Measurements from ENCODE around the gene ELOVL7. TPM values are rescaled to one million over a fixed set of nuclear protein-coding genes. Genes with fewer than 3 reads are reported as not detected.
"Not testable (repeated sequence)": the region's sequence is repeated elsewhere in the genome, so short reads cannot be mapped to it uniquely, and the experiment has no call there.

The ELOVL7 gene
- total and polyA plus RNA-seq, 4 donors, result 0.21 to 2.3 (median 0.76) TPM

GRCh38 chr5:60712950-60713349 is 131.1 kb downstream of the ELOVL7 start (continued):
- TF ChIP-seq ZBTB33 (IDR thresholded peaks at IDR 0.05), result no peak
- no peak for TF ChIP-seq HNF4A (conservative IDR thresholded peaks at IDR 0.05)
- TF ChIP-seq REST (IDR thresholded peaks at IDR 0.05), result no peak
- no peak for TF ChIP-seq FOXA1 (IDR thresholded peaks at IDR 0.05)

- H3K4me3 ChIP-seq (ENCODE audit: low read depth in 1 of 3, low read length in 3 of 3); H3K27ac ChIP-seq (ENCODE audit: low read depth in 1 of 2, low read length in 2 of 2); H3K9me3 ChIP-seq (ENCODE audit: control insufficient read depth in 4 of 4, low read length in 3 of 4); H3K27me3 ChIP-seq (ENCODE audit: control insufficient read depth in 4 of 4, insufficient read depth in 4 of 4, low read length in 3 of 4); H3K4me1 ChIP-seq (ENCODE audit: control insufficient read depth in 4 of 4, insufficient read depth in 4 of 4, low read length in 3 of 4); DNase-seq (ENCODE audit: low spot score); H3K36me3 ChIP-seq (ENCODE audit: control insufficient read depth in 4 of 4, insufficient read depth in 3 of 4, low read depth in 1 of 4, low read length in 3 of 4); H3K9ac ChIP-seq (ENCODE audit: low read depth in 1 of 2, low read length in 2 of 2): not testable (repeated sequence)
- 74% methylated on average over 3 of the region's 3 CpGs for WGBS
Measured at GRCh38 chr5:60711892-60712291, 132.2 kb downstream of the ELOVL7 start.

- WGBS, result 40% methylated on average over 3 of the region's 3 CpGs
- H3K27me3 ChIP-seq (ENCODE audit: control insufficient read depth in 4 of 4, insufficient read depth in 4 of 4, low read length in 3 of 4), result no peaks in the 10 kb centered on the region
- no peak overlapping the region for H3K9ac ChIP-seq (ENCODE audit: low read depth in 1 of 2, low read length in 2 of 2)
- no peak overlapping the region for H3K27ac ChIP-seq (ENCODE audit: low read depth in 1 of 2, low read length in 2 of 2)
- no peaks in the 10 kb centered on the region for H3K4me1 ChIP-seq (ENCODE audit: control insufficient read depth in 4 of 4, insufficient read depth in 4 of 4, low read length in 3 of 4)
- H3K9me3 ChIP-seq (ENCODE audit: control insufficient read depth in 4 of 4, low read length in 3 of 4), result peaks cover 0 to 3% (median 0%) of the 10 kb centered on the region in 4 donors
- no peak for DNase-seq (ENCODE audit: low spot score)
- H3K36me3 ChIP-seq (ENCODE audit: control insufficient read depth in 4 of 4, insufficient read depth in 3 of 4, low read depth in 1 of 4, low read length in 3 of 4), result no peaks in the 10 kb centered on the region
- no peak overlapping the region for H3K4me3 ChIP-seq (ENCODE audit: low read depth in 1 of 3, low read length in 3 of 3)
- TF ChIP-seq JUND (IDR thresholded peaks at IDR 0.05) (no peak), FOXA1 (IDR thresholded peaks at IDR 0.05) (no peak)
Measured at GRCh38 chr5:60710362-60710761, 133.7 kb downstream of the ELOVL7 start.

- DNase-seq (ENCODE audit: low spot score), result no peak
- H3K27me3 ChIP-seq (ENCODE audit: control insufficient read depth in 4 of 4, insufficient read depth in 4 of 4, low read length in 3 of 4), result no peaks in the 10 kb centered on the region
- H3K9ac ChIP-seq (ENCODE audit: low read depth in 1 of 2, low read length in 2 of 2), result no peak overlapping the region
- TF ChIP-seq NR2F2 (IDR thresholded peaks at IDR 0.05) (no peak), ATF3 (IDR thresholded peaks at IDR 0.05) (no peak), JUND (IDR thresholded peaks at IDR 0.05) (no peak), TAF1 (conservative IDR thresholded peaks at IDR 0.05) (no peak), RXRA (IDR thresholded peaks at IDR 0.05) (no peak), CTCF (IDR thresholded peaks at IDR 0.05; ENCODE audit: low read depth, low read length, missing input control) (no peak), GABPA (IDR thresholded peaks at IDR 0.05 in 1 of 2, conservative IDR thresholded peaks at IDR 0.05 in 1 of 2) (no peak), SP1 (IDR thresholded peaks at IDR 0.05) (no peak), RAD21 (IDR thresholded peaks at IDR 0.05) (no peak), HNF4A (conservative IDR thresholded peaks at IDR 0.05) (no peak), EGR1 (IDR thresholded peaks at IDR 0.05; ENCODE audit: low read depth in 2 of 2) (no peak)
- H3K9me3 ChIP-seq (ENCODE audit: control insufficient read depth in 4 of 4, low read length in 3 of 4), result no peaks in the 10 kb centered on the region
- H3K4me1 ChIP-seq (ENCODE audit: control insufficient read depth in 4 of 4, insufficient read depth in 4 of 4, low read length in 3 of 4), result peaks cover 0 to 7% (median 3%) of the 10 kb centered on the region in 4 donors
- H3K36me3 ChIP-seq (ENCODE audit: control insufficient read depth in 4 of 4, insufficient read depth in 3 of 4, low read depth in 1 of 4, low read length in 3 of 4), result no peaks in the 10 kb centered on the region
- no peak overlapping the region for H3K27ac ChIP-seq (ENCODE audit: low read depth in 1 of 2, low read length in 2 of 2)
- no peak overlapping the region for H3K4me3 ChIP-seq (ENCODE audit: low read depth in 1 of 3, low read length in 3 of 3)
Measured at GRCh38 chr5:60705144-60705543, 138.9 kb downstream of the ELOVL7 start.
